Sciatic nerve (tissue), 2 donors: ENCODE results near the gene ATP5ME. TPM values are rescaled to one million over a fixed set of nuclear protein-coding genes. Genes with fewer than 3 reads are reported as not detected.

ENCODE experiments used
- ATAC-seq: fragments of 200-7000 bp; cut with Tn5 transposase; one replicate; pipeline ENCODE4 v1.9.1; 2020; ENCODE audit warnings: mild to moderate bottlenecking, moderate library complexity
- DNase-seq: peaks from one replicate; pipeline ENCODE4 v3.0.0-alpha.2; 2020; ENCODE audit warnings: low spot score
- intact Hi-C: fragments of 100-400 bp; cut with DNase I; formaldehyde crosslinking; loops from one replicate; pipeline ENCODE4 v1.14.2; 2022
- total RNA-seq: library from RNA; stranded (reverse); fragmentation: NEBNext Ultra II Directional; extraction: Animal tissue kit (Norgen Biotek cat#: 25700); gene quantifications from one replicate; pipeline ENCODE4 v1.2.1, GENCODE V29; 2021
- donor health status: DM: no; HTN: no; CAD: no.
- donor health status: DM: no; HTN: no; CAD: no.

Gene ATP5ME
- total RNA-seq, 1 donor from 2014 or later: 174 TPM

- no peak for DNase-seq
- no peak for ATAC-seq
- intact Hi-C loops: no loop called here
Observed at GRCh38 chr4:661231-661630, 12.8 kb downstream of the ATP5ME start.

GRCh38 chr4:660401-660800, 13.7 kb downstream of the ATP5ME start:
- ATAC-seq (no peak), DNase-seq (no peak)
- intact Hi-C loops: no loop called here

- no peak for DNase-seq
Observed at GRCh38 chr4:659851-660250, 14.2 kb downstream of the ATP5ME start.

GRCh38 chr4:658681-659667, 15.1 kb downstream of the ATP5ME start:
- intact Hi-C loops: no loop called here
- DNase-seq (no peak), ATAC-seq (no peak)

More at GRCh38 chr4:659851-660250, 14.2 kb downstream of the ATP5ME start:
- intact Hi-C loops: no loop called here
- no peak for ATAC-seq

GRCh38 chr4:657834-658667, 16.0 kb downstream of the ATP5ME start:
- no peak for DNase-seq
- no peak for ATAC-seq
- intact Hi-C loops: no loop called here

GRCh38 chr4:657338-657833, 16.7 kb downstream of the ATP5ME start:
- DNase-seq (no peak), ATAC-seq (no peak)
- intact Hi-C loops: no loop called here

- DNase-seq: no peak
- intact Hi-C loops: no loop called here
- no peak for ATAC-seq
Observed at GRCh38 chr4:656436-657337, 17.4 kb downstream of the ATP5ME start.

- DNase-seq: no peak
- no peak for ATAC-seq
- intact Hi-C loops: no loop called here
Observed at GRCh38 chr4:655464-656151, 18.5 kb downstream of the ATP5ME start.

GRCh38 chr4:654871-655463, 19.1 kb downstream of the ATP5ME start:
- intact Hi-C loops: no loop called here
- ATAC-seq (no peak), DNase-seq (no peak)

GRCh38 chr4:654503-654845, 19.6 kb downstream of the ATP5ME start:
- no peak for DNase-seq
- intact Hi-C loops: no loop called here
- ATAC-seq: no peak

- DNase-seq (no peak), ATAC-seq (no peak)
- intact Hi-C loops: no loop called here
Observed at GRCh38 chr4:653831-654502, 20.1 kb downstream of the ATP5ME start.

- intact Hi-C loops: no loop called here
- no peak for ATAC-seq
Observed at GRCh38 chr4:653080-653821, 20.8 kb downstream of the ATP5ME start.

GRCh38 chr4:651884-652642, 22.0 kb downstream of the ATP5ME start:
- DNase-seq (no peak), ATAC-seq (no peak)
- intact Hi-C loops: no loop called here

More at GRCh38 chr4:653080-653821, 20.8 kb downstream of the ATP5ME start:
- DNase-seq: no peak

GRCh38 chr4:650951-651883, 22.9 kb downstream of the ATP5ME start:
- intact Hi-C loops: no loop called here
- no peak for ATAC-seq
- no peak for DNase-seq

GRCh38 chr4:650461-650860, 23.6 kb downstream of the ATP5ME start:
- intact Hi-C loops: no loop called here
- DNase-seq (no peak), ATAC-seq (no peak)
